OCI-LY3 (cell line): ENCODE results near the gene ITGB6.

Experiments used
- CTCF ChIP-seq: fragments of 200-600, 300-600 bp; sonication (generic); IDR thresholded peaks from 2 replicates; pipeline ENCODE4 v1.5.1; 2014; ENCODE audit warnings: antibody characterized with exemption, low read length, low read depth
- EZH2phosphoT487 ChIP-seq: fragments of 200-600 bp; shearing (Covaris generic); IDR thresholded peaks from 2 replicates; pipeline ENCODE4 v1.6.1; 2018; ENCODE audit warnings: antibody characterized with exemption, mixed run types, low read depth

- TF ChIP-seq CTCF (no peak), EZH2phosphoT487 (no peak)
Measured at GRCh38 chr2:160226367-160226766, 26.3 kb upstream of the ITGB6 start.
